H1 (cell line): ENCODE data around the gene ANK3. TPM values are rescaled to one million over a fixed set of nuclear protein-coding genes. Genes with fewer than 3 reads are reported as not detected.

Experiments used
- CTCF ChIA-PET: fragments of 300-600 bp; sonication (Branson Sonifier 250); formaldehyde crosslinking; loops from one replicate; lab custom pipeline; 2021; ENCODE audit not compliant: partially characterized antibody; lab: Charles Lee
- POLR2A ChIA-PET: fragments of 300-600 bp; sonication (Branson Sonifier 250); formaldehyde crosslinking; loops from one replicate; lab custom pipeline; 2021; ENCODE audit warnings: inconsistent platforms; ENCODE audit not compliant: partially characterized antibody; lab: Charles Lee
- DNase-seq, 2 experiments: peaks; one replicate each; pipeline versions ENCODE4 v3.0.0 to v3.0.0-alpha.2; 2010 to 2022; ENCODE audit warnings: low spot score in 2 of 2, low read depth in 1 of 2, mixed read lengths in 1 of 2
- FAIRE-seq: peaks from 2 replicates; lab custom pipeline; 2011; peaks lifted over from hg19 to GRCh38; lab: Jason Lieb, UNC
- H2AFZ ChIP-seq: 2 replicates; pipeline ENCODE4 v1.8.1; 2012; ENCODE audit warnings: low read length, inconsistent platforms
- H2AK5ac ChIP-seq: 2 replicates; pipeline ENCODE4 v1.6.1; 2013; ENCODE audit warnings: low read depth, low read length
- H2BK120ac ChIP-seq: replicated peaks from 2 replicates; pipeline ENCODE3; 2013; ENCODE audit warnings: low read depth, low read length, inconsistent platforms
- H2BK12ac ChIP-seq: 2 replicates; pipeline ENCODE4 v1.6.1; 2013; ENCODE audit warnings: low read depth, low read length
- H2BK15ac ChIP-seq: 2 replicates; pipeline ENCODE4 v1.6.1; 2013; ENCODE audit warnings: low read length
- H2BK20ac ChIP-seq: 2 replicates; pipeline ENCODE4 v1.6.1; 2013; ENCODE audit warnings: low read length
- H2BK5ac ChIP-seq: 2 replicates; pipeline ENCODE4 v1.6.1; 2013; ENCODE audit warnings: low read depth, low read length
- H3K14ac ChIP-seq: 2 replicates; pipeline ENCODE4 v1.6.1; 2013; ENCODE audit warnings: inconsistent platforms; ENCODE audit not compliant: insufficient read length
- H3K18ac ChIP-seq: 2 replicates; pipeline ENCODE4 v1.6.1; 2013; ENCODE audit warnings: low read length; ENCODE audit errors: extremely low read depth
- H3K23ac ChIP-seq: 2 replicates; pipeline ENCODE4 v1.6.1; 2013; ENCODE audit warnings: inconsistent platforms; ENCODE audit not compliant: insufficient read length
- H3K23me2 ChIP-seq: 2 replicates; pipeline ENCODE4 v1.6.1; 2013; ENCODE audit warnings: low read depth, low read length
- H3K27ac ChIP-seq: 2 replicates; pipeline ENCODE4 v1.6.1; 2011; ENCODE audit warnings: low read depth, low read length, inconsistent platforms
- H3K27me3 ChIP-seq, 4 experiments: replicated peaks in 1 of 4; 1 replicate in 1 of 4; 2 replicates in 3 of 4; pipeline versions ENCODE4 v1.6.1 to v1.8.1; 2011 to 2013; ENCODE audit warnings: low read length in 3 of 4, mild to moderate bottlenecking in 3 of 4, inconsistent platforms in 2 of 4, mixed read lengths in 2 of 4, moderate library complexity in 1 of 4; ENCODE audit not compliant: control insufficient read depth in 3 of 4, insufficient read depth in 3 of 4; ENCODE audit errors: extremely low read depth in 1 of 4
- H3K36me3 ChIP-seq, 4 experiments: 2 replicates each; pipeline versions ENCODE4 v1.6.1 to v1.8.1; 2011 to 2013; ENCODE audit warnings: mild to moderate bottlenecking in 4 of 4, low read length in 3 of 4, moderate library complexity in 2 of 4, control low read depth in 1 of 4, inconsistent platforms in 1 of 4; ENCODE audit not compliant: insufficient read depth in 4 of 4, control insufficient read depth in 2 of 4
- H3K4ac ChIP-seq: replicated peaks from 2 replicates; pipeline ENCODE3; 2013; ENCODE audit warnings: low read length, low read depth, mixed read lengths, inconsistent platforms; ENCODE audit not compliant: insufficient read length
- H3K4me1 ChIP-seq, 4 experiments: replicated peaks in 1 of 4; 1 replicate in 1 of 4; 2 replicates in 3 of 4; pipeline versions ENCODE4 v1.6.1 to v1.8.1; 2011 to 2013; ENCODE audit warnings: low read length in 3 of 4, inconsistent platforms in 2 of 4, mixed read lengths in 1 of 4; ENCODE audit not compliant: insufficient read depth in 4 of 4, control insufficient read depth in 3 of 4
- H3K4me2 ChIP-seq, 2 experiments: 2 replicates each; pipeline versions ENCODE4 v1.6.1 to v1.8.1; 2011 to 2013; ENCODE audit warnings: low read depth in 2 of 2, low read length in 2 of 2, control low read depth in 1 of 2, inconsistent platforms in 1 of 2, mild to moderate bottlenecking in 1 of 2; ENCODE audit not compliant: insufficient read depth in 1 of 2
- H3K4me3 ChIP-seq, 4 experiments: fragments of 200-600, 300-600 bp in 1 of 4; sonication (generic), shearing (Covaris generic), sonication (Bioruptor Twin) in 1 of 4; 2 replicates each; pipeline versions ENCODE4 v1.5.1 to v1.8.1; 2011 to 2016; ENCODE audit warnings: low read length in 4 of 4, low read depth in 3 of 4, control low read depth in 2 of 4, inconsistent platforms in 2 of 4, mild to moderate bottlenecking in 2 of 4, mixed read lengths in 1 of 4, moderate library complexity in 1 of 4; ENCODE audit not compliant: insufficient read depth in 2 of 4; ENCODE audit errors: extremely low read depth in 1 of 4
- H3K56ac ChIP-seq: replicated peaks from 2 replicates; pipeline ENCODE3; 2013; ENCODE audit warnings: low read depth, mild to moderate bottlenecking, mixed read lengths, low read length, inconsistent platforms; ENCODE audit not compliant: insufficient read length
- H3K79me1 ChIP-seq: 2 replicates; pipeline ENCODE4 v1.6.1; 2013; ENCODE audit warnings: low read depth, low read length, control low read depth
- H3K79me2 ChIP-seq, 2 experiments: 2 replicates each; pipeline versions ENCODE4 v1.6.1 to v1.8.1; 2012 to 2013; ENCODE audit warnings: low read length in 2 of 2, mild to moderate bottlenecking in 2 of 2, inconsistent platforms in 1 of 2; ENCODE audit not compliant: insufficient read depth in 2 of 2, control insufficient read depth in 1 of 2
- H3K9ac ChIP-seq, 4 experiments: replicated peaks in 1 of 4; 1 replicate in 1 of 4; 2 replicates in 3 of 4; pipeline versions ENCODE4 v1.6.1 to v1.8.1; 2011 to 2013; ENCODE audit warnings: low read depth in 3 of 4, low read length in 3 of 4, control low read depth in 2 of 4, mild to moderate bottlenecking in 2 of 4, moderate library complexity in 2 of 4, inconsistent platforms in 1 of 4; ENCODE audit errors: extremely low read depth in 1 of 4
- H3K9me3 ChIP-seq, 2 experiments: 2 replicates each; pipeline versions ENCODE4 v1.6.1 to v1.8.1; 2012 to 2013; ENCODE audit warnings: mild to moderate bottlenecking in 2 of 2, moderate library complexity in 2 of 2, control low read depth in 1 of 2, inconsistent platforms in 1 of 2, low read depth in 1 of 2, low read length in 1 of 2, mixed read lengths in 1 of 2; ENCODE audit not compliant: insufficient read depth in 2 of 2
- H4K20me1 ChIP-seq, 2 experiments: replicated peaks in 1 of 2; 2 replicates each; pipeline versions ENCODE3 to v1.8.1; 2011 to 2013; ENCODE audit warnings: inconsistent platforms in 2 of 2, low read length in 2 of 2, mild to moderate bottlenecking in 1 of 2; ENCODE audit not compliant: insufficient read depth in 2 of 2, control insufficient read depth in 1 of 2
- H4K5ac ChIP-seq: 2 replicates; pipeline ENCODE4 v1.6.1; 2013; ENCODE audit warnings: low read length, low read depth, mixed read lengths, inconsistent platforms; ENCODE audit not compliant: insufficient read length
- H4K8ac ChIP-seq: 2 replicates; pipeline ENCODE4 v1.8.0; 2013; ENCODE audit warnings: mild to moderate bottlenecking, moderate library complexity, low read length, inconsistent platforms; ENCODE audit not compliant: insufficient read depth; ENCODE audit errors: extremely low read depth
- H4K91ac ChIP-seq: replicated peaks from 2 replicates; pipeline ENCODE3; 2013; ENCODE audit warnings: low read length, mixed read lengths, inconsistent platforms; ENCODE audit not compliant: insufficient read length
- ATF2 ChIP-seq: IDR thresholded peaks from 2 replicates; pipeline ENCODE4 v1.6.1; 2012; ENCODE audit warnings: low read length, inconsistent platforms
- JUN ChIP-seq: IDR thresholded peaks from 2 replicates; pipeline ENCODE4 v1.6.1; 2011; ENCODE audit warnings: low read depth, mild to moderate bottlenecking, improper control_type of control experiment, low read length
- NANOG ChIP-seq: IDR thresholded peaks from 2 replicates; pipeline ENCODE4 v1.6.1; 2011; ENCODE audit warnings: low read length, low read depth, mild to moderate bottlenecking, inconsistent platforms; ENCODE audit not compliant: insufficient read depth, poor library complexity, severe bottlenecking
- SIX5 ChIP-seq: IDR thresholded peaks from 2 replicates; pipeline ENCODE4 v1.6.1; 2011; ENCODE audit warnings: mild to moderate bottlenecking, low read depth, low read length
- SP2 ChIP-seq: IDR thresholded peaks from 2 replicates; pipeline ENCODE4 v1.6.1; 2012; ENCODE audit warnings: mild to moderate bottlenecking, low read length, inconsistent platforms
- TBP ChIP-seq: IDR thresholded peaks from 2 replicates; pipeline ENCODE4 v1.6.1; 2011; ENCODE audit warnings: low read depth, low read length, improper control_type of control experiment
- TCF12 ChIP-seq: IDR thresholded peaks from 2 replicates; pipeline ENCODE4 v1.6.1; 2011; ENCODE audit warnings: low read depth, mild to moderate bottlenecking, low read length
- TEAD4 ChIP-seq: IDR thresholded peaks from 2 replicates; pipeline ENCODE4 v1.6.1; 2012; ENCODE audit warnings: low read depth, low read length, inconsistent platforms, mixed read lengths
- WGBS, 2 experiments: shearing (Covaris generic) in 1 of 2; methylation state at CpG; one replicate each; pipeline versions ENCODE4 v1.1.6 to v1.1.7; 2013 to 2015; ENCODE audit warnings: low lambda C conversion rate in 2 of 2, mixed read lengths in 2 of 2, inconsistent platforms in 1 of 2, low coverage in 1 of 2, missing lambda C conversion rate in 1 of 2; ENCODE audit not compliant: insufficient replicate concordance in 2 of 2, insufficient coverage in 1 of 2, insufficient read length in 1 of 2; ENCODE audit errors: extremely low coverage in 1 of 2, missing lambda C conversion rate in 1 of 2; 5-methylcytosine and 5-hydroxymethylcytosine counted together
- polyA plus RNA-seq, 7 experiments: library from polyadenylated mRNA; depleted of rRNA in 3 of 7; stranded (reverse) in 5 of 7; unstranded in 2 of 7; fragments of >200 nt in 5 of 7; fragments of 200-250 nt in 2 of 7; gene quantifications; 1 replicate in 5 of 7; 2 replicates in 1 of 7; 4 replicates in 1 of 7; pipeline versions ENCODE4 v1.2.1 to v1.2.3, GENCODE V29; 2011 to 2013; ENCODE audit warnings: missing spikeins in 2 of 7, mixed read lengths in 2 of 7
- total RNA-seq: library from RNA; stranded (reverse); fragmentation: NEBNext Ultra II Directional; extraction: Animal tissue kit (Norgen Biotek cat#: 25700); gene quantifications from 2 replicates; pipeline ENCODE4 v1.2.1, GENCODE V29; 2021

ANK3 gene
- total and polyA plus RNA-seq, 2 of the 8 experiments (the other 6 are each of a cell fraction or from before 2014, with no cell fraction given) = 18.1 to 67.9 TPM

- Histone ChIP-seq H2BK12ac (no peak overlapping the region), H3K27me3 (no peaks in the 10 kb centered on the region), H3K27ac (no peak overlapping the region), H3K4me1 (peaks cover 0 to 7% (median 0%) of the 10 kb centered on the region in 4 experiments; a peak in 3 of 7 replicates), H3K4me3 (no peak overlapping the region), H3K9me3 (no peaks in the 10 kb centered on the region), H2BK15ac (no peak overlapping the region), H3K23ac (no peak overlapping the region), H3K18ac (no peak overlapping the region), H3K14ac (no peak overlapping the region), H4K8ac (no peak overlapping the region), H3K56ac (no peak overlapping the region), H4K5ac (no peak overlapping the region), H4K91ac (no peak overlapping the region), H3K9ac (no peak overlapping the region), H3K79me2 (no peaks in the 10 kb centered on the region), H2BK5ac (no peak overlapping the region), H3K4me2 (no peak overlapping the region), H3K4ac (no peak overlapping the region), H2AK5ac (no peak overlapping the region), H3K79me1 (no peaks in the 10 kb centered on the region), H3K36me3 (no peaks in the 10 kb centered on the region), H4K20me1 (no peaks in the 10 kb centered on the region), H2AFZ (no peak overlapping the region), H2BK120ac (no peak overlapping the region), H2BK20ac (no peak overlapping the region), H3K23me2 (no peaks in the 10 kb centered on the region)
- DNase-seq = no peak
- CTCF ChIA-PET = interaction anchor here (0.5 to 2.0 kb wide), 7 partner anchors 18 to 415 kb away, joined by 3 to 9 read pairs (median 5); no protein-coding TSS in a partner anchor
- 90% methylated on average over 3 of the region's 3 CpGs; no CpG with 5 or more reads in 1 of the 2 experiments for WGBS, 2 experiments
- POLR2A ChIA-PET = no interaction called here
- no peak for FAIRE-seq
- TF ChIP-seq SP2 (no peak), ATF2 (no peak), NANOG (no peak), TEAD4 (no peak), TBP (no peak), TCF12 (no peak), JUN (no peak), SIX5 (no peak)
These were observed 349.5 kb downstream of the ANK3 start for GRCh38 chr10:60040014-60040662.
